T-helper 1 cell treated with Interleukin-12 subunit alpha and Interleukin-12 subunit beta and Interleukin-4 antibody, amounts not matched to agents 30 ng/mL and 1 ng/mL, for 36 hours (primary cell): ENCODE measurements around the gene SLC10A2. TPM values are rescaled to one million over a fixed set of nuclear protein-coding genes. Genes with fewer than 3 reads are reported as not detected.

Source experiments
- intact Hi-C: fragments of 100-400 bp; cut with micrococcal nuclease; formaldehyde crosslinking; loops from one replicate; pipeline ENCODE4 v1.15.1; 2024
- total RNA-seq: library from RNA; stranded (reverse); gene quantifications from 2 replicates; pipeline ENCODE4 v1.2.3, GENCODE V29; 2022

The SLC10A2 gene
- total RNA-seq, 1 donor from 2014 or later: not detected

GRCh38 chr13:103046676-103047075 is 19.5 kb downstream of the SLC10A2 start:
- intact Hi-C loops: no loop called here

- intact Hi-C loops: no loop called here
These were observed 22.2 kb downstream of the SLC10A2 start for GRCh38 chr13:103044056-103044455.

- intact Hi-C loops: no loop called here
These were observed 26.2 kb downstream of the SLC10A2 start for GRCh38 chr13:103040006-103040405.

- intact Hi-C loops: no loop called here
These were observed 27.0 kb downstream of the SLC10A2 start for GRCh38 chr13:103039183-103039582.

GRCh38 chr13:103036268-103036667 is 29.9 kb downstream of the SLC10A2 start:
- intact Hi-C loops: no loop called here

- intact Hi-C loops: no loop called here
These were observed 32.2 kb downstream of the SLC10A2 start for GRCh38 chr13:103033999-103034398.

- intact Hi-C loops: no loop called here
These were observed 34.8 kb downstream of the SLC10A2 start for GRCh38 chr13:103031332-103031873.

- intact Hi-C loops: no loop called here
These were observed 35.4 kb downstream of the SLC10A2 start for GRCh38 chr13:103030776-103031175.

GRCh38 chr13:103029798-103030197 is 36.4 kb downstream of the SLC10A2 start:
- intact Hi-C loops: no loop called here

GRCh38 chr13:103022336-103022735 is 43.9 kb downstream of the SLC10A2 start:
- intact Hi-C loops: no loop called here

- intact Hi-C loops: no loop called here
These were observed 47.7 kb downstream of the SLC10A2 start for GRCh38 chr13:103018556-103018955.

- intact Hi-C loops: no loop called here
These were observed 53.6 kb downstream of the SLC10A2 start for GRCh38 chr13:103012646-103013045.

GRCh38 chr13:103009051-103009840 is 57.0 kb downstream of the SLC10A2 start:
- intact Hi-C loops: no loop called here

GRCh38 chr13:103007427-103007762 is 58.8 kb downstream of the SLC10A2 start:
- intact Hi-C loops: no loop called here

GRCh38 chr13:103006641-103007426 is 59.4 kb downstream of the SLC10A2 start:
- intact Hi-C loops: no loop called here

- intact Hi-C loops: no loop called here
These were observed 61.4 kb downstream of the SLC10A2 start for GRCh38 chr13:103004661-103005345.

GRCh38 chr13:103003631-103004030 is 62.6 kb downstream of the SLC10A2 start:
- intact Hi-C loops: no loop called here

- intact Hi-C loops: no loop called here
These were observed 63.9 kb downstream of the SLC10A2 start for GRCh38 chr13:103002279-103002678.

GRCh38 chr13:103000157-103000556 is 66.1 kb downstream of the SLC10A2 start:
- intact Hi-C loops: no loop called here

GRCh38 chr13:102999499-102999898 is 66.7 kb downstream of the SLC10A2 start:
- intact Hi-C loops: no loop called here
